NCI-H128 (cell line): ENCODE results near the gene TTN.

ENCODE experiments used
- DNase-seq: peaks from one replicate; lab custom pipeline; 2025; ENCODE audit not compliant: unreplicated experiment; lab: John Stamatoyannopoulos, UW

TTN gene

GRCh38 chr2:178819147-178819875 is 12.1 kb upstream of the TTN start:
- no peak for DNase-seq

GRCh38 chr2:178811901-178812300 is 4.7 kb upstream of the TTN start:
- DNase-seq, result no peak

GRCh38 chr2:178811045-178811444 is 3.8 kb upstream of the TTN start:
- DNase-seq, result no peak

- no peak for DNase-seq
These were observed 3.2 kb upstream of the TTN start for GRCh38 chr2:178810422-178810821.

DNA sequence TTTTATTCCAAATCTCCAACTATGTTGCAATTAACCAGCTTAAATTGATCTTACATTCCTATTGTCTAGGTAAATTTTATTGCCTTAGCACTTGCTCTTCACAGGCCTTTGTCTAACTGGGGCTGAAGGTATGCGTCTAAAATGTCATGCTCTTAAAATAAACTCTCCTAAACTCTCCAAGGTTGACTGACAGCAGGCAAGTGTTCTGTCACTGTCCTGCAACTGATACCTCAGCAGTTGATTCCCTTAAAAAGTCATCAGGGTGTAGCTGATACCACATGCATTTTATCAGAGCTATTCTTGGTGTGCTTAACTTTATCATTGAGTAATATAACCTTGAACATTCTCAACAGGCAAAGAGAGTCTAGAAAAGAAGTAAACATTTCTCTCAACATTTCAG is 680 bp downstream of the TTN start:
- no peak for DNase-seq

DNA sequence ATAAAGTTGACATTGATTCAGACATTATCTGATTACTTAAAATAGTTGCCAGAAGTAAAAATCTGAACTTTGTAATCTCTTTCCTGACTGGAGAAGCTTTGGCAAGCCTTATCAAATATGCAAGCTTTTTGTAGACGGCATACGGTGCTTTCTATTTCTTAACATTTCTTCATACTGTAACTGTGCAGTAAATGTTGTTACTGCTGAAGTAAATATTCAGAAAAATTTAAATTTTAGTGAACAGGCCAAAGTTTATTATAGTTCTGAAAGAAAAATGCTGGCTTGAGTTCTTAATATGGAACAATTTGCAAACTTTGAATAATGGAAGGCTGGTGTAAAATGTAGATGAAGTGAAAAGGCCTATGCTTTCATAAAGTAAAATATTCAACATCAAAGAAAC is 1.8 kb downstream of the TTN start:
- DNase-seq, result no peak

GRCh38 chr2:178804791-178805190 is 2.4 kb downstream of the TTN start:
- no peak for DNase-seq

DNA sequence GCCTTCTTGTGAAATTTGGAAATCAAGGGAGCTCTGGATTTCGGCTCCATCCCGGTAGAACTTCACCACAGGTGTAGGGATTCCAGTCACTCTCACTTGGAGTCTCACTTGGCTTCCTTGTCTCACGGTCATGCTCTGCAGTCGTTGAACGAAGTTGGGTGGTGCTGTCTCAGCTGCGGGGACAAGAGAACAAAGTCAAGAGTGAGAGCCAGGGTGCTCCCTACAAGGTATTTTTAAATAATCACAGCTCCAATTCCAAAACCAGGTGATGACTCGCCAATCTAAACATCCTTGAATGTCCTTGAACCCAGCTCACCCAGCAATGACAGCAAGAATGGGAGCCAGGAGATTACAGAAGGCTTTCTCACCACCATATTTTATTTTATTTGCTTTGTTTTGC is 6.7 kb downstream of the TTN start:
- DNase-seq, result no peak

DNA sequence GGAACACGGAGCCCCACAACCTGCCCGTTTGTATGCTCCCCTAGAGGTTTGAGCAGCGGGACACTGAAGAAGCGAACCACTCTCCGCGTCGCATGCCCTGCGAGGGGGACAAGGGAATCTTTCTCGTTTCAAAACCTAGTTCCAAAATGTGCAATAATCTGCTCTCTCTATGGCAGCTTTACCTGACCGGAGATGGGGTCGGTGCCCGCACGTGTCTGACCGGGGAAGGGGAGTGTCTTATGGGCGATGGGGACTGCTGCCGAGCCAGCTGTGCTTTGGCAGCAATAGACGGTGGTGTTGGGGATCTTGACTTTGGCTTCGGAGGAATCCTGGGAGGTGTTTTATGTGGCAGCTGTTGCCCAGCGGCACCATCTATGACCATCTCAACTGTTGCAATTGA is 7.9 kb downstream of the TTN start:
- no peak for DNase-seq

GRCh38 chr2:178796079-178796677 is 11.0 kb downstream of the TTN start:
- peak; percentile 22 for DNase-seq

DNA sequence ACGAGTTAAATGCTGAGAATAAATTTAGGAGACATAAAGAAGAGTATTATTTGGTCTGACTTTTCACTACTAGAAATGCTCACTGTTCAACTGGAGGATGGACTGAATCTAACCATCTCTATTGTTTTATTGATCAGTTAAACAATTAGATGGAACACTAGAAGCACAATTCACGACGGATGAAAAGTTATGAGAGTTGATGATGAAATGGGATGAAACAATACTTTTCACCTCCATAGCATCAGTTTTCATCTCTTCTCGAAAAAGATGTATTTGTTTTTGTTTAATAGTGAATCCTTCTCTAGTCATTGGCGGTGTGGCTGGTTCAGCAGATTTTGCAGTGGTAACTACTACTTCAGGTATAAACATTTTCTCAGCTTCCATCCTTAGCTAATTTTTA is 19.3 kb downstream of the TTN start:
- no peak for DNase-seq

DNA sequence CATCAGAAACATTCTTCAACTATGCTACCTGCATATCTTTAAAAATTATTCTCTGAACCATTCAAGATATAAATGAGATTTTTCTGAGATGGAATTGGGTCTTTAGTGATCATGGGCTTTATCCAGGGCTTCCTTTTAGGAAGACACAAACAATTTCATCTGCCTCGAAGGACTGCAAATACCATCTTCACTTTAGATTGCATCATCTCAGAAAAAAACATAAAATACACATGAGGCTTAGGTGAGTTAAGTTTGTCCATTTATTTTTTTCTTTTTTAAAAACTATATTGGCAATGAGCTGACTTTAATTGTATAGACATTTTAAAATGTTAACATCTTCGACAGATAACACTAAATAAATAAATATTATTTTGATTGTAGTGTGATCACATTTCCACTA is 20.1 kb downstream of the TTN start:
- no peak for DNase-seq

DNA sequence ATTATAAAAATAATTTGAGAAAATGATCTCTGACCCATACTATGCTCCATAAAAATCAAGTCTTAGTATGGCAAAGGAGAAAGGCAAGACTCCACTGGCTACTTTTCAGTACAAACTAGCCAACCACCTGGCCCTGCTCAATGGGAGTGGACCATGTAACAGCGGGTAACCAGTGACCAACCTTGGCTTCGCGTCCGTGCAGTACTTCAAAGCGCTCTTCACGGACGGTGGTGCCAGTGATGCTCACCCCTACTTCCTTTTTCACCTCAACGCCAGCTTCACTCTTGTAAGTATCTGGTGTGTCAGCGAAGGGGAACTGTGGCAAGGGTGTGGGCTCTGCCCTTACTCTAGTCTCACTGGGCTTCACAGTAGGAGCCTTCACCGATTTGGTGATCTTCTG is 23.3 kb downstream of the TTN start:
- DNase-seq, result no peak

DNA sequence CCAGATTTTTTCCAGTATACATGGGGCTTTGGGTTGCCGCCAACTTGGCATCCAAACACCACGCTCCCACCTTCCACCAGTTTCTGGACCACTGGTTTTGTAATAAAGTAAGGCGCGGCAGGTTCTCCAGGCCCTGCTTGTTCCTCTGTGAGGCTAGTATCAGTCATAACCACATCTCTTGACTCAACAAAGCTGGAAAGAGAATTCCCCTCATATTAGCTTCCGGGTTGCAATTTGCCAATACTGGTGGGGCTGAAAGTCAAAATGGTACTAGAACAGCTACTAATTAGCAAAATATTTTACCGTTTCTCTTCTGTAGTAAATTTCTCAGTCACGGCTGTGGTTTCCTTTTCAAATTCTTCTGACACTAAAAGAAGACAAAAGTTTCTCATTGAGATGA is 25.0 kb downstream of the TTN start:
- DNase-seq, result no peak

DNA sequence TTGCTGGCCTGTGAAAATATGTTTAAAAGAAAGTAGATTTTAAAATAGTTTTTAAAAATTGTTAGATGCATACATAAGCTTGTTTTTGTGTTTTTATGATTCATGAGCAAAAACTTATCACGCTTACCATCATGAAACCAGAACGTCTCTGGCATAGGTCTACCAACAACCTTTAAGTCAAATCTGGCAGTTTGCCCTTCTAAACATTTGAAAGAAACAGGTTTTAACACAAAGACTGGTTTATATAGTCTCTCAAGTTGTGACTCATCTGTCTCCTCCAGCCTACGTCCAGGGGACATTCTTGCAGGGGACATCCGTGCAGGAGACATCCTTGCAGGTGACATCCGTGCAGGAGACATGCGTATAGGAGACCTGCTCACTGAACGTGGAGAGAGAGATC is 29.6 kb downstream of the TTN start:
- DNase-seq, result no peak

DNA sequence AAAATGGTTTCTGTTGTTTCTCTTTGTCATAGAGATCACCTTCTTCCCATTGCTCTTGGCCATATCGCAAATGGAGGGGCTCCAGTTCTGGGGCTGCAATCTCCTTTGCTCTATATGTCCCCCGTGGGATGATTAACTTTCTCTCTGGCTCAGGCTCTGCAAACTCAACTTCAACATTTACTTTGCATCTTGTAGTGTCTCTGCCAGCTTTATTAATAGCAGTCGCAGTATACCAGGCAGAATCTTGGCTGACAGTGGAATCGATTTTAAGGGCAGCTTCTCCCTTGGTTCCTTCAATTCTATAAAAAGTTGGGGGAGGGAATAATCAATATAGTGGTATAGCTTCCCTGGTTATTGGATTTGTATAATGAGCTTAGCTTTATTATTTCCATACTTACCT is 30.5 kb downstream of the TTN start:
- DNase-seq, result no peak

GRCh38 chr2:178775975-178776374 is 31.2 kb downstream of the TTN start:
- no peak for DNase-seq

DNA sequence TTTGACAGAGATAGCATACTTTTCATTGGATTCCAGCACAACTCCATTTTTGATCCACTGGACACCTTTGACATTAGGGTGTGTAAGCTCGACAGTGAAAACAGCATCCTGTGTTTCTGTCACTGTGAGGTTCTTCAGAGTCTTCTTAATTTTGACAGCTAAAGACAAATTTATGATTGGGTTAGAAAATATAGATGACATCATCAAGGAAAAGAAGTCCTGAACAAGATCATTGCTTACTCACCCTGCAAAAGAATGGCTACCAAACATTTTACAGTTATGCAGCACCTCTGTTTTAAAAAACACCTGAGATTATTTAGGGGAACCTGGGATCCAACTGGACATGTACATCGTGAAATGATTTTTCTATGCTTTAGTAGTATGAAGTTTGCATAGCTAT is 36.7 kb downstream of the TTN start:
- DNase-seq, result no peak

- no peak for DNase-seq
These were observed 39.8 kb downstream of the TTN start for GRCh38 chr2:178767094-178768060.

GRCh38 chr2:178764097-178764496 is 43.1 kb downstream of the TTN start:
- no peak for DNase-seq

- DNase-seq, result no peak
These were observed 45.4 kb downstream of the TTN start for GRCh38 chr2:178761759-178762371.

- no peak for DNase-seq
These were observed 50.4 kb downstream of the TTN start for GRCh38 chr2:178756843-178757242.
